Retinal pigment epithelial cell (primary cell): Measurements from ENCODE around the gene ARSB.

Source experiments
- DNase-seq: peaks from one replicate; pipeline ENCODE4 v3.0.0-alpha.2; 2010; ENCODE audit warnings: low read depth
- H3K4me3 ChIP-seq: 2 replicates; pipeline ENCODE4 v1.5.1; 2011; ENCODE audit warnings: mild to moderate bottlenecking, low read length, control low read depth, moderate library complexity
- TF ChIP-seq, protein P1 (sequence below): conservative IDR thresholded peaks from 2 replicates; pipeline ENCODE4 v1.5.1; 2011; ENCODE audit warnings: low read depth, low read length, control low read depth, inconsistent platforms

The ARSB gene

DNA sequence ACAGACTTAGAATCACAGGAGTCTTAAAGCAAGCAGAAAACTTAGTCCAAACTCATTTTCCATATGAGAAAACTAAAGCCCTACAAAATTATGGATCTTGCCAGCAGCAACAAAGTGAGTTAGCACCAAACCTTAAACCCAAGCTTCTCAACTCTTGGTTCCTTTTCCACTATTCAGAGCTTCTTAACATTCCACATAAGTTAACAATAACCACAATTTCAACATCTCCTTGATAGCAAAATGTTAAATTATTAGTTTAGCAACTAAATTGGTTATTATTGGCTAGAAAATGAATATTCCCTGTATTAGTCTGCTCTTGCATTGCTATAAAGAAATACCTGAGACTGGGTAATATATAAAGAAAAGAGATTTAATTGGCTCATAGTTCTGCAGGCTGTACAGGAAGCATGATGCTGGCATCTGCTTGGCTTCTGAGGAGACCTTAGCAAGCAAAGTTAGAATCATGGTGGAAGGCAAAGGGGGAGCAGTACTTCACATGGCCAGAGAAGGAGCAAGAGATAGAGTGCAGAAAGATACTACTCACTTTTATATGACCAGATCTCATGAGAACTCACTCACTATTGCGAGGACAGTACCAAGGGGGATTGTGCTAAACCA lies 26.2 kb upstream of the ARSB start:
- no peak for DNase-seq
- H3K4me3 ChIP-seq: no peak overlapping the region
- TF ChIP-seq, protein P1, sequence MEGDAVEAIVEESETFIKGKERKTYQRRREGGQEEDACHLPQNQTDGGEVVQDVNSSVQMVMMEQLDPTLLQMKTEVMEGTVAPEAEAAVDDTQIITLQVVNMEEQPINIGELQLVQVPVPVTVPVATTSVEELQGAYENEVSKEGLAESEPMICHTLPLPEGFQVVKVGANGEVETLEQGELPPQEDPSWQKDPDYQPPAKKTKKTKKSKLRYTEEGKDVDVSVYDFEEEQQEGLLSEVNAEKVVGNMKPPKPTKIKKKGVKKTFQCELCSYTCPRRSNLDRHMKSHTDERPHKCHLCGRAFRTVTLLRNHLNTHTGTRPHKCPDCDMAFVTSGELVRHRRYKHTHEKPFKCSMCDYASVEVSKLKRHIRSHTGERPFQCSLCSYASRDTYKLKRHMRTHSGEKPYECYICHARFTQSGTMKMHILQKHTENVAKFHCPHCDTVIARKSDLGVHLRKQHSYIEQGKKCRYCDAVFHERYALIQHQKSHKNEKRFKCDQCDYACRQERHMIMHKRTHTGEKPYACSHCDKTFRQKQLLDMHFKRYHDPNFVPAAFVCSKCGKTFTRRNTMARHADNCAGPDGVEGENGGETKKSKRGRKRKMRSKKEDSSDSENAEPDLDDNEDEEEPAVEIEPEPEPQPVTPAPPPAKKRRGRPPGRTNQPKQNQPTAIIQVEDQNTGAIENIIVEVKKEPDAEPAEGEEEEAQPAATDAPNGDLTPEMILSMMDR: peak; percentile 15

DNA sequence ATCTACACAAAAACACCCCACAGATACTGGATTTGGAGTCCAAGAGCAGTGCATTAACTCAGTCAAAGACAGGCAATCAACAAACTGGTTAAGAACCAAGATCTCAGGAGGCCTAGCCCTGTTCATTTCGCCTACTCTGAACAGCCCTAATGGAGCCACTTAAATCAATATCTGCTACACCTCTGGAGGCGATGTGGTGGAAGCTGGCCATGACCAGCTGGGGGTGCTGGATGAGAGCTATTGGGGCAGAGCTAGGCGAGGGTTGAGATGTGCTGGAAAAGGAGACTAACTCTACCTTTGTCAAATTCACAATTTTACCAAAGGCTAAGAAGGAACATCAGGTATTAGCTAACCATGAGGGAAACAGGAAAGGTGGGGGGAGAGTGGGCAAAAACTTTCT lies 23.3 kb upstream of the ARSB start:
- TF ChIP-seq, protein P1: no peak
- DNase-seq: no peak
- H3K4me3 ChIP-seq: no peak overlapping the region

DNA sequence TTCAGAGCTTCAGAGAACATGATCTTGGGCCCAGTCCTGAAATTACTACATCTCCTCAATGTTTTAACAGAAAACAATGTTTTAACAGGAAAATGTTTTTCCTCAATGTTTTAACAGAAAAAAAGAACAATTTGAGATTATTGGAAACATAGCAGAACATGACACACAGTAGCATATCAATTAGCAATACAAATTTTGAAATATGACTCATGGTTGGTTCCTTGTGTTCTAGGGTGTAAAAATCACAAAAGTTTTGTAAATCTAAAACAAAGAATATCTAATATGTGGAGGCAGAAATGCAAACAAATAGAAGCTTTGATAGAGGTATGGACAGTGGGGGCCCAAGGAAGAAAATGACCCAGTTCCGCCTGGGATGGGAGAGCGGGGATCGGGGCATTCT lies 22.8 kb upstream of the ARSB start:
- DNase-seq: no peak
- TF ChIP-seq, protein P1: no peak
- no peak overlapping the region for H3K4me3 ChIP-seq

DNA sequence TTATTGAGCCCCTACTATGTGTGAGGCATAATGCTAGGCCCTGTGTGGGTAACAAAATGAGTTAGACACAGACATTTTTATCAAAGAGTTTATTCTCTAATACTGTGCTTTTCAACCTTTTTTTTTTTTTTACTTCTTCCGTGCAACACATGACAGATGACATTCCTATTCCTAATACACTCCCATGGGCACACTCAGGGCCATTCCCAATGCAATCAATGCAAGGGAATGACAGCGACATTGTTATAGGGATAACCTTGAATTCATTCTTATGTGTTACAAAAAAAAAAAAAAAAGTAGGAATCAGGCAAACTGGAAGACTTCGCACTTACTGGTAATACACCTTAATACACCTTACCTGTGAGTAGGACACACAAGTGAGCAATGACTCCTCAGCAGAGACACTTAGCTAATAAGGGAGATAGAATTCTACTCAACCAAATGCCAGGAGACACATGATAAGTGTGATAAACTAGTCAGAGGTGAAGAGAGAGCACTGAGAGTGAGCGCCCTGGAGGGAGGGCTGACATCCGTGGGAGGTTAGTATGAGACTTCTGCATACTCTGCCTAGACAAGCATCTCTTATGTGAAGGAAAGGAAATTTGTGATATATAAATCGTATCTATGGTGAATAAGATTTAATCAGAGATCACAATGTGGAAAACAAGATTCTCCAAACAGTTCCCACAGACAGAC lies 21.0 kb upstream of the ARSB start:
- H3K4me3 ChIP-seq: no peak overlapping the region
- no peak for DNase-seq
- TF ChIP-seq, protein P1: no peak

DNA sequence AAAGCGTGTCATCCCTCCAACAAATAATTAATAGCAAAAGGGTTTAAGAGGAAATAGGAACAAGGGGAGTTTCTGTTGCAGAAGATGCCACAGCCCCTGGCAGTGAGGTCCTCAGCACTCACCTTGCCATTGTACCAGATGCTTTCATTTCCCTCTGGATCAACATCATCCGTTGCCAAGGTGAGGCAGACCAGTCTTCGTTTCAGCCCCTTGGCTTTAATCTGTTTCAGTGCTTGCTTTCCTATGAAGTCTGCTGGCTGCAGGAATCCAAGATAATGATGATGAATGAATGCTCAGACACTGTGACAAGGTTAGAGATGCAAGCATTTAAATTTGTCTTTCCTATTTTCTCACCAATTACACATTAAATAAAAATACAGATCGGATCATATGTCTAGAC lies 20.0 kb upstream of the ARSB start:
- DNase-seq: no peak
- TF ChIP-seq, protein P1: no peak
- no peak overlapping the region for H3K4me3 ChIP-seq

DNA sequence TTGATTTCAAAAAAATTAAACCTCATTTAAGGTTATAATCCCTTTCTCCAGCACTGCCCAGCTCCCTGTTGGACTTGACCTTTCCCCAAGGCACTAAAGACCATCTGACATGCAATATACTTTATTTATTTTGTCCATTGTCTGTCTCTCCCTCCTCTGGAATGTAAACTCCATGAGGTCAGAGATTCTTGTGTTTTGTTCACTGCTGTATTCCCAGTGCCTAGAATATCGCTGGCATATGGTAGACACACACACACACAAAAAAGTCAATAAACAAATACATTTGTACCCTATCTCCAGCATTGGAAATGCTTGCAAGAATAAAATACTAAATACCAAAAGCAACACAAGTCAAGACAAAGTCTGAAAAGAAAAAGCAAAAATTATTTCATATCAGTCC lies 17.3 kb upstream of the ARSB start:
- no peak overlapping the region for H3K4me3 ChIP-seq
- TF ChIP-seq, protein P1: no peak
- DNase-seq: no peak

DNA sequence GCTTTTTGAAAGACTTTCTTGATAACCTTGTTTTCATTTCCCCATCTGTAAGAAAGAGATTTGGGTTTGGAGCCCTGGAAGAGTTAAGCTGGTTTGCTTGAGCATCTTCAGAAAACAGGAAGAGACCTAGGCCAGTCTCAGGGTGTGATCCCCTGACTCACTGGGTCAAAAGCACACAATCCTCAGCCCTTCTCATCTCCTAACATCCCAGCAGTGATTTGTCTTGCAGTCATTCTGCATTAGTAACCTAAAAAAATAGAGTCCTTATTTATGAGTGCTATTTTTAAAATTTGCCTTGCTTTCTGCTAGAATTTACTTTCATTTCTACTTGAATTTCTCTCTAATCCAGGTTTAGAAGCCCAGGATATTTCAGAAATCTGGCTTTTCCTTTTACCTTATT lies 16.4 kb upstream of the ARSB start:
- DNase-seq: no peak
- no peak overlapping the region for H3K4me3 ChIP-seq
- TF ChIP-seq, protein P1: no peak
